GM21786 (cell line): ENCODE data around the gene PAM16.
"Not testable (repeated sequence)": the region's sequence is repeated elsewhere in the genome, so short reads cannot be mapped to it uniquely, and the experiment has no call there.

Source experiments
- ATAC-seq: cut with Tn5 transposase; IDR thresholded peaks from one replicate; pipeline ENCODE4 v1.9.1; 2021; ENCODE audit not compliant: unreplicated experiment

PAM16 gene

GRCh38 chr16:4336701-4337539 lies 14.2 kb downstream of the PAM16 start:
- no peak for ATAC-seq

GRCh38 chr16:4334724-4335495 lies 16.2 kb downstream of the PAM16 start:
- ATAC-seq = no peak

- ATAC-seq = not testable (repeated sequence)
Observed at GRCh38 chr16:4333714-4334113, 17.4 kb downstream of the PAM16 start.

GRCh38 chr16:4333308-4333638 lies 17.8 kb downstream of the PAM16 start:
- no peak for ATAC-seq

GRCh38 chr16:4332623-4333307 lies 18.4 kb downstream of the PAM16 start:
- ATAC-seq = no peak

GRCh38 chr16:4332083-4332482 lies 19.0 kb downstream of the PAM16 start:
- ATAC-seq = no peak

GRCh38 chr16:4330277-4330874 lies 20.7 kb downstream of the PAM16 start:
- no peak for ATAC-seq

GRCh38 chr16:4328782-4329775 lies 22.0 kb downstream of the PAM16 start:
- ATAC-seq = no peak

- no peak for ATAC-seq
Observed at GRCh38 chr16:4328046-4328781, 22.9 kb downstream of the PAM16 start.

- ATAC-seq = no peak
Observed at GRCh38 chr16:4327386-4328045, 23.6 kb downstream of the PAM16 start.

- no peak for ATAC-seq
Observed at GRCh38 chr16:4325253-4325758, 25.8 kb downstream of the PAM16 start.

GRCh38 chr16:4324492-4325252 lies 26.4 kb downstream of the PAM16 start:
- ATAC-seq = no peak

- ATAC-seq = no peak
Observed at GRCh38 chr16:4323845-4324488, 27.2 kb downstream of the PAM16 start.

- ATAC-seq = no peak
Observed at GRCh38 chr16:4323071-4323844, 27.9 kb downstream of the PAM16 start.

- ATAC-seq = no peak
Observed at GRCh38 chr16:4322121-4323052, 28.7 kb downstream of the PAM16 start.
